ENCODE results near the gene HSPA1L.

GRCh38 chr6:31814677-31815024, 432 bp downstream of the HSPA1L start:
- TF ChIP-seq GATA3 (IDR thresholded peaks at IDR 0.05; ENCODE audit: low read depth, low read length) (no peak), GATA2 (IDR thresholded peaks at IDR 0.05; ENCODE audit: low read depth, low read length) (no peak)
